ENCODE data around the gene FEZ2. TPM values are rescaled to one million over a fixed set of nuclear protein-coding genes. Genes with fewer than 3 reads are reported as not detected.

The FEZ2 gene
- total RNA-seq, 1 experiment from 2014 or later = 51.1 TPM

- intact Hi-C loops (cut with micrococcal nuclease; ENCODE audit: unreplicated experiment) = no loop called here
- H3K27me3 ChIP-seq (ENCODE audit: control insufficient read depth, insufficient read depth, low read length) = no peaks in the 10 kb centered on the region
- no peak overlapping the region for H3K27ac ChIP-seq (ENCODE audit: low read length)
- H3K4me3 ChIP-seq (ENCODE audit: low read depth in 2 of 2, low read length in 2 of 2) = no peak overlapping the region
- ChIA-PET CTCF (no interaction called here), POLR2A (no interaction called here)
- H3K4me1 ChIP-seq (ENCODE audit: control insufficient read depth, insufficient read depth, low read length) = peaks cover 9% of the 10 kb centered on the region; the same call in 1 of the 2 replicates
- TF ChIP-seq TCF7L2 (IDR thresholded peaks at IDR 0.05; ENCODE audit: low read depth, low read length) (no peak), CTCF (IDR thresholded peaks at IDR 0.05) (no peak), SIN3A (IDR thresholded peaks at IDR 0.05; ENCODE audit: borderline replicate concordance, insufficient read depth, low read depth, low read length) (no peak), REST (IDR thresholded peaks at IDR 0.05; ENCODE audit: insufficient read depth in 1 of 2, low read depth in 2 of 2, low read length in 1 of 2) (no peak), POLR2AphosphoS5 (IDR thresholded peaks at IDR 0.05; ENCODE audit: low read depth, low read length) (no peak)
- H3K9me3 ChIP-seq (ENCODE audit: control insufficient read depth, insufficient read depth, low read depth, low read length) = no peaks in the 10 kb centered on the region
- H3K36me3 ChIP-seq (ENCODE audit: control insufficient read depth, insufficient read depth, low read length) = peaks cover 34% of the 10 kb centered on the region
- BruUV-seq (replicated peaks) = no TSS peak
- DNase-seq (ENCODE audit: low read depth, low spot score) (no peak), ATAC-seq (no peak)
- in situ Hi-C loops (cut with HindIII; ENCODE audit: low pct_unique_long_range_greater_than_20kb, low sequenced_read_pairs) = no loop called here
Observed at GRCh38 chr2:36587556-36587955, 10.4 kb downstream of the FEZ2 start.

- no peak for ATAC-seq
Observed at GRCh38 chr2:36587101-36587500, 10.9 kb downstream of the FEZ2 start.

More at GRCh38 chr2:36587101-36587500, 10.9 kb downstream of the FEZ2 start:
- Histone ChIP-seq H3K9me3 (ENCODE audit: control insufficient read depth, insufficient read depth, low read depth, low read length) (no peaks in the 10 kb centered on the region), H3K36me3 (ENCODE audit: control insufficient read depth, insufficient read depth, low read length) (peaks cover 38% of the 10 kb centered on the region), H3K4me3 (ENCODE audit: low read depth in 2 of 2, low read length in 2 of 2) (no peak overlapping the region), H3K4me1 (ENCODE audit: control insufficient read depth, insufficient read depth, low read length) (peaks cover 8% of the 10 kb centered on the region; the same call in 1 of the 2 replicates), H3K27ac (ENCODE audit: low read length) (no peak overlapping the region), H3K27me3 (ENCODE audit: control insufficient read depth, insufficient read depth, low read length) (no peaks in the 10 kb centered on the region)
- no peak for TF ChIP-seq POLR2AphosphoS5 (IDR thresholded peaks at IDR 0.05; ENCODE audit: low read depth, low read length)
- TF ChIP-seq REST (IDR thresholded peaks at IDR 0.05; ENCODE audit: insufficient read depth in 1 of 2, low read depth in 2 of 2, low read length in 1 of 2) = no peak
- TF ChIP-seq SIN3A (IDR thresholded peaks at IDR 0.05; ENCODE audit: borderline replicate concordance, insufficient read depth, low read depth, low read length) = no peak
- no peak for TF ChIP-seq TCF7L2 (IDR thresholded peaks at IDR 0.05; ENCODE audit: low read depth, low read length)
- no peak for TF ChIP-seq CTCF (IDR thresholded peaks at IDR 0.05)
- CTCF ChIA-PET = no interaction called here
- POLR2A ChIA-PET = interaction anchor here (0.6 kb wide), 1 partner anchor 22 kb away, joined by 8 read pairs; no protein-coding TSS in a partner anchor
- BruUV-seq (replicated peaks) = no TSS peak
- no peak for DNase-seq (ENCODE audit: low read depth, low spot score)
- intact Hi-C loops (cut with micrococcal nuclease; ENCODE audit: unreplicated experiment) = no loop called here
- in situ Hi-C loops (cut with HindIII; ENCODE audit: low pct_unique_long_range_greater_than_20kb, low sequenced_read_pairs) = no loop called here

Data from Panc1 (cell line).